Neural cell (in vitro differentiated cells): ENCODE data around the gene MILR1. TPM values are rescaled to one million over a fixed set of nuclear protein-coding genes. Genes with fewer than 3 reads are reported as not detected.
"Not testable (repeated sequence)": the region's sequence is repeated elsewhere in the genome, so short reads cannot be mapped to it uniquely, and the experiment has no call there.

ENCODE experiments used
- H2AFZ ChIP-seq: fragments of 200-600, 300-800 bp; sonication (generic), shearing (Covaris generic); 2 replicates; pipeline ENCODE4 v1.6.0; 2014; ENCODE audit warnings: low read depth, mild to moderate bottlenecking, antibody characterized with exemption, low read length, moderate library complexity
- H3F3A ChIP-seq: fragments of 200-600 bp; shearing (Covaris generic); 2 replicates; pipeline ENCODE4 v1.6.1; 2016; ENCODE audit warnings: mild to moderate bottlenecking, moderate library complexity, mixed read lengths, antibody characterized with exemption, low read length; ENCODE audit not compliant: insufficient read depth, poor library complexity, severe bottlenecking
- H3K27ac ChIP-seq: fragments of 200-600, 300-800 bp; sonication (generic), shearing (Covaris generic); 2 replicates; pipeline ENCODE4 v1.5.1; 2014; ENCODE audit warnings: mild to moderate bottlenecking, low read length, moderate library complexity
- H3K27me3 ChIP-seq: fragments of 300-800, 200-600 bp; sonication (generic), shearing (Covaris generic); 2 replicates; pipeline ENCODE4 v1.6.0; 2014; ENCODE audit warnings: mild to moderate bottlenecking, low read depth, low read length, moderate library complexity; ENCODE audit not compliant: insufficient read depth
- H3K36me3 ChIP-seq: fragments of 300-800, 200-600 bp; sonication (generic), shearing (Covaris generic); 2 replicates; pipeline ENCODE4 v1.5.1; 2014; ENCODE audit warnings: mild to moderate bottlenecking, antibody characterized with exemption, low read length, moderate library complexity; ENCODE audit not compliant: insufficient read depth
- H3K4me2 ChIP-seq: fragments of 300-800, 200-600 bp; sonication (generic), shearing (Covaris generic); 2 replicates; pipeline ENCODE4 v1.6.0; 2014; ENCODE audit warnings: mild to moderate bottlenecking, low read length
- H3K4me3 ChIP-seq: fragments of 300-800, 200-600 bp; sonication (generic), shearing (Covaris generic); 2 replicates; pipeline ENCODE4 v1.5.1; 2014; ENCODE audit warnings: mild to moderate bottlenecking, low read length, moderate library complexity
- H3K79me2 ChIP-seq: fragments of 200-600 bp; shearing (Covaris generic); replicated peaks from 2 replicates; pipeline ENCODE4 v1.6.0; 2014; ENCODE audit warnings: mild to moderate bottlenecking, low read length, moderate library complexity; ENCODE audit not compliant: insufficient read depth
- H3K9ac ChIP-seq: fragments of 300-800, 200-600 bp; sonication (generic), shearing (Covaris generic); 2 replicates; pipeline ENCODE4 v1.6.1; 2016; ENCODE audit warnings: mild to moderate bottlenecking, low read length, mixed read lengths
- H3K9me2 ChIP-seq: fragments of 200-600 bp; shearing (Covaris generic); 2 replicates; pipeline ENCODE4 v1.6.1; 2016; ENCODE audit warnings: mild to moderate bottlenecking, low read length, mixed read lengths; ENCODE audit not compliant: insufficient read depth
- H3K9me3 ChIP-seq: fragments of 200-600, 300-800 bp; sonication (generic), shearing (Covaris generic); 2 replicates; pipeline ENCODE4 v1.6.1; 2016; ENCODE audit warnings: mild to moderate bottlenecking, mixed run types, low read length, moderate library complexity, mixed read lengths
- H4K20me1 ChIP-seq: fragments of 200-600 bp; shearing (Covaris generic); 2 replicates; pipeline ENCODE4 v1.6.1; 2016; ENCODE audit warnings: mild to moderate bottlenecking, mixed run types; ENCODE audit not compliant: insufficient read depth
- CTCF ChIP-seq: fragments of 450-650 bp; IDR thresholded peaks from 2 replicates; pipeline ENCODE4 v1.5.1; 2014; ENCODE audit warnings: antibody characterized with exemption, mild to moderate bottlenecking, moderate library complexity; ENCODE audit not compliant: poor library complexity, severe bottlenecking
- EP300 ChIP-seq: fragments of 450-650 bp; conservative IDR thresholded peaks from 2 replicates; pipeline ENCODE4 v1.6.1; 2014; ENCODE audit warnings: antibody characterized with exemption, mild to moderate bottlenecking, moderate library complexity; ENCODE audit not compliant: poor library complexity, severe bottlenecking
- MXI1 ChIP-seq: fragments of 450-650 bp; conservative IDR thresholded peaks from 2 replicates; pipeline ENCODE4 v1.6.1; 2014; ENCODE audit warnings: antibody characterized with exemption, mild to moderate bottlenecking; ENCODE audit not compliant: poor library complexity, severe bottlenecking
- POLR2AphosphoS5 ChIP-seq: IDR thresholded peaks from 2 replicates; pipeline ENCODE4 v1.6.1; 2012
- RAD21 ChIP-seq: fragments of 450-650 bp; conservative IDR thresholded peaks from 2 replicates; pipeline ENCODE4 v1.6.1; 2014; ENCODE audit warnings: antibody characterized with exemption, mild to moderate bottlenecking, moderate library complexity
- REST ChIP-seq: IDR thresholded peaks from 2 replicates; pipeline ENCODE4 v1.6.1; 2012; ENCODE audit warnings: borderline replicate concordance
- SMC3 ChIP-seq: fragments of 450-650 bp; conservative IDR thresholded peaks from 2 replicates; pipeline ENCODE4 v1.6.1; 2014; ENCODE audit warnings: antibody characterized with exemption, mild to moderate bottlenecking, moderate library complexity; ENCODE audit not compliant: poor library complexity
- TAF1 ChIP-seq: IDR thresholded peaks from 2 replicates; pipeline ENCODE4 v1.6.1; 2012; ENCODE audit warnings: low read depth
- polyA plus RNA-seq: library from polyadenylated mRNA; depleted of rRNA; stranded (reverse); fragments of >200 nt; gene quantifications from 2 replicates; pipeline ENCODE4 v1.2.3, GENCODE V29; 2014

Gene MILR1
- polyA plus RNA-seq, 1 donor from 2014 or later = not detected

- TF ChIP-seq TAF1 = no peak
- no peak for TF ChIP-seq POLR2AphosphoS5
Observed at GRCh38 chr17:64494121-64494520, 45.2 kb downstream of the MILR1 start (continued).

DNA sequence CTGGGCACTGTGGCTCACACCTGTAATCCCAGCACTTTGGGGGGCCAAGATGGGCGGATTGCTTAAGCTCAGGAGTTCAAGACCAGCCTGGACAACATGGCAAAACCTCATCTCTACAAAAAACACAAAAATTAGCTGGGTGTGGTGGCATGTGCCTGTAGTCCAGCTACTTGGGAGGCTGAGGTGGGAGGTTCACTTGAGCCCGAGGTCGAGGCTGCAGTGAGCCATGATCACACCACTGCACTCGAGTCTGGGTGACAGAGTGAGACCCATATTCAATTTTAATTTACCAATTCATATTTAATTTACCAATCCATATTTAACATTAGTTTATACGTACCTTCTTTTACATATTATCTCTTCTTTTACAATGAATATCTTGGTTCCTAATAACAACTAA lies 46.4 kb downstream of the MILR1 start:
- Histone ChIP-seq H3K4me3 (peak overlapping the region; percentile 86), H3K79me2 (peaks cover 32% of the 10 kb centered on the region), H4K20me1 (peaks cover 11% of the 10 kb centered on the region), H3F3A (peaks cover 16% of the 10 kb centered on the region)
- not testable (repeated sequence) for H3K4me2 ChIP-seq, H3K9me2 ChIP-seq, H3K9me3 ChIP-seq, H2AFZ ChIP-seq, H3K36me3 ChIP-seq, H3K9ac ChIP-seq, H3K27ac ChIP-seq, H3K27me3 ChIP-seq

DNA sequence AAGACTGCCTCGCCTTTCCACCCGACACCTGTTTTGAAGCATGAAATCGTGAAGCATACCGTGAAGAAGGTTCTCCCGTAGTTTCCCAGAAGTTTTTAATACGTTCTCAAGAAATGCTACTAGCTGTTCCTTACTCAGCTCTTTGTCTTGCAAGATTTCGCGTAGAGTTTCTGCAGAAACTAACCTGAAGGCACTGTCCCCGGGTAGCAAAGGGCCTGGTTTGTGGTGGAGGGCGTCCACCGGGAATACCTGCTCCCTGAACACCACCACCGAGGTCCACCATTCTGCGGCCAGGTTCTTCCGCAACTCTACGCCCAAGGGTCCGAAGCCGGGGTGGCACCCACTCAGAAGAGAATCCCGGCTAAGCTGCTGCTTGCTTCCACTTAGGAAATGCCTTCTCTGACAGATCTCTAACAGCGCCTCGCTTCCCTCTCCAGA lies 47.5 kb downstream of the MILR1 start:
- Histone ChIP-seq H3K27me3 (no peaks in the 10 kb centered on the region), H3K79me2 (peaks cover 34% of the 10 kb centered on the region), H3K9ac (peak overlapping the region; percentile 66), H3K4me2 (peak overlapping the region; percentile 94), H2AFZ (no peak overlapping the region), H3K9me2 (no peaks in the 10 kb centered on the region), H3F3A (peaks cover 16% of the 10 kb centered on the region), H4K20me1 (peaks cover 12% of the 10 kb centered on the region), H3K27ac (peak overlapping the region; percentile 80), H3K36me3 (peaks cover 12% of the 10 kb centered on the region), H3K4me3 (peak overlapping the region; percentile 86), H3K9me3 (no peaks in the 10 kb centered on the region)
- no peak for TF ChIP-seq REST
- no peak for TF ChIP-seq EP300

- Histone ChIP-seq H3K79me2 (peaks cover 40% of the 10 kb centered on the region), H3K4me2 (peak within 1 kb of the TSS; percentile 94), H4K20me1 (peaks cover 18% of the 10 kb centered on the region), H3K36me3 (peaks cover 12% of the 10 kb centered on the region), H2AFZ (no peak within 1 kb of the TSS), H3F3A (peaks cover 16% of the 10 kb centered on the region), H3K9me2 (no peaks in the 10 kb centered on the region), H3K27me3 (no peaks in the 10 kb centered on the region), H3K4me3 (peak within 1 kb of the TSS; percentile 86), H3K9ac (peak within 1 kb of the TSS; percentile 66), H3K9me3 (no peaks in the 10 kb centered on the region), H3K27ac (peak within 1 kb of the TSS; percentile 80)
- TF ChIP-seq REST (peak; percentile 32), CTCF (peak; percentile 72), POLR2AphosphoS5 (peak; percentile 86), RAD21 (no peak), MXI1 (peak; percentile 97), SMC3 (peak; percentile 54), EP300 (no peak), TAF1 (peak; percentile 63)
Observed at GRCh38 chr17:64496786-64497564, 48.1 kb downstream of the MILR1 start, which contains the start of gene POLG2. Gene POLG2 (minus strand): TSS chr17:64497054. CDS start chr17:64496968, 86 bp downstream.
